Measurements from ENCODE around the gene GAK. TPM values are rescaled to one million over a fixed set of nuclear protein-coding genes. Genes with fewer than 3 reads are reported as not detected.
A peak's percentile ranks its signal among the peaks of the same experiment; 100 is the strongest.

The GAK gene
- total and polyA plus RNA-seq, 5 donors = 35.5 to 45.6 (median 39.4) TPM

- intact Hi-C loops (cut with DNase I) = no loop called here
- Histone ChIP-seq H3K9me3 (ENCODE audit: control insufficient read depth, low read length) (no peaks in the 10 kb centered on the region), H3K27ac (ENCODE audit: low read length) (no peak overlapping the region), H3K4me1 (ENCODE audit: control insufficient read depth, insufficient read depth, low read length) (no peaks in the 10 kb centered on the region), H3K4me3 (ENCODE audit: low read length) (no peak overlapping the region), H3K27me3 (ENCODE audit: control insufficient read depth, insufficient read depth) (no peaks in the 10 kb centered on the region)
- 87% methylated on average over 12 of the region's 12 CpGs for WGBS
- DNase-seq (peak in 2 of 3 donors; percentile 23 to 43), ATAC-seq (no peak)
Observed at GRCh38 chr4:899556-899906, 32.6 kb downstream of the GAK start.

- DNase-seq (peak in 2 of 3 donors; percentile 28 to 42), ATAC-seq (no peak)
- no peaks in the 10 kb centered on the region for H3K27me3 ChIP-seq (ENCODE audit: control insufficient read depth, insufficient read depth)
- H3K4me3 ChIP-seq (ENCODE audit: low read length) = no peak overlapping the region
- intact Hi-C loops (cut with DNase I) = no loop called here
- no peaks in the 10 kb centered on the region for H3K9me3 ChIP-seq (ENCODE audit: control insufficient read depth, low read length)
- no peaks in the 10 kb centered on the region for H3K4me1 ChIP-seq (ENCODE audit: control insufficient read depth, insufficient read depth, low read length)
- WGBS = 91% methylated on average over 27 of the region's 27 CpGs
- no peak overlapping the region for H3K27ac ChIP-seq (ENCODE audit: low read length)
Observed at GRCh38 chr4:898869-899555, 33.1 kb downstream of the GAK start.

GRCh38 chr4:898123-898522 is 34.0 kb downstream of the GAK start:
- Histone ChIP-seq H3K4me3 (ENCODE audit: low read length) (no peak overlapping the region), H3K27ac (ENCODE audit: low read length) (no peak overlapping the region), H3K27me3 (ENCODE audit: control insufficient read depth, insufficient read depth) (no peaks in the 10 kb centered on the region), H3K4me1 (ENCODE audit: control insufficient read depth, insufficient read depth, low read length) (no peaks in the 10 kb centered on the region), H3K9me3 (ENCODE audit: control insufficient read depth, low read length) (no peaks in the 10 kb centered on the region)
- ATAC-seq (no peak), DNase-seq (peak in 1 of 3 donors; percentile 33)
- WGBS = 92% methylated on average over 15 of the region's 15 CpGs
- intact Hi-C loops (cut with DNase I) = no loop called here

- Histone ChIP-seq H3K27me3 (ENCODE audit: control insufficient read depth, insufficient read depth) (no peaks in the 10 kb centered on the region), H3K4me1 (ENCODE audit: control insufficient read depth, insufficient read depth, low read length) (no peaks in the 10 kb centered on the region), H3K4me3 (ENCODE audit: low read length) (no peak overlapping the region), H3K27ac (ENCODE audit: low read length) (no peak overlapping the region), H3K9me3 (ENCODE audit: control insufficient read depth, low read length) (no peaks in the 10 kb centered on the region)
- peak in 2 of 3 donors; percentile 29 to 44 for DNase-seq
- intact Hi-C loops (cut with DNase I) = no loop called here
- ATAC-seq = no peak
- WGBS = 96% methylated on average over 20 of the region's 20 CpGs
Observed at GRCh38 chr4:896630-897029, 35.5 kb downstream of the GAK start.

GRCh38 chr4:896216-896615 is 35.9 kb downstream of the GAK start:
- Histone ChIP-seq H3K27me3 (ENCODE audit: control insufficient read depth, insufficient read depth) (no peaks in the 10 kb centered on the region), H3K4me3 (ENCODE audit: low read length) (no peak overlapping the region), H3K27ac (ENCODE audit: low read length) (no peak overlapping the region), H3K4me1 (ENCODE audit: control insufficient read depth, insufficient read depth, low read length) (no peaks in the 10 kb centered on the region), H3K9me3 (ENCODE audit: control insufficient read depth, low read length) (no peaks in the 10 kb centered on the region)
- intact Hi-C loops (cut with DNase I) = no loop called here
- ATAC-seq (no peak), DNase-seq (peak in 1 of 3 donors; percentile 38)
- 90% methylated on average over 13 of the region's 13 CpGs for WGBS

- no peak overlapping the region for H3K27ac ChIP-seq (ENCODE audit: low read length)
- H3K4me1 ChIP-seq (ENCODE audit: control insufficient read depth, insufficient read depth, low read length) = no peaks in the 10 kb centered on the region
- DNase-seq (peak in 2 of 3 donors; percentile 18 to 30), ATAC-seq (no peak)
- intact Hi-C loops (cut with DNase I) = no loop called here
- no peak overlapping the region for H3K4me3 ChIP-seq (ENCODE audit: low read length)
- H3K27me3 ChIP-seq (ENCODE audit: control insufficient read depth, insufficient read depth) = no peaks in the 10 kb centered on the region
- WGBS = 96% methylated on average over 16 of the region's 16 CpGs
- no peaks in the 10 kb centered on the region for H3K9me3 ChIP-seq (ENCODE audit: control insufficient read depth, low read length)
Observed at GRCh38 chr4:895596-895995, 36.5 kb downstream of the GAK start.

- Histone ChIP-seq H3K4me3 (ENCODE audit: low read length) (no peak overlapping the region), H3K9me3 (ENCODE audit: control insufficient read depth, low read length) (no peaks in the 10 kb centered on the region), H3K4me1 (ENCODE audit: control insufficient read depth, insufficient read depth, low read length) (no peaks in the 10 kb centered on the region), H3K27ac (ENCODE audit: low read length) (no peak overlapping the region), H3K27me3 (ENCODE audit: control insufficient read depth, insufficient read depth) (no peaks in the 10 kb centered on the region)
- ATAC-seq = no peak
- 94% methylated on average over 40 of the region's 40 CpGs for WGBS
- intact Hi-C loops (cut with DNase I) = no loop called here
- DNase-seq = peak in 2 of 3 donors; percentile 44 to 53
Observed at GRCh38 chr4:893995-894705, 38.0 kb downstream of the GAK start.

GRCh38 chr4:893276-893994 is 38.7 kb downstream of the GAK start:
- no peak for ATAC-seq

GRCh38 chr4:892780-893179 is 39.3 kb downstream of the GAK start:
- H3K9me3 ChIP-seq (ENCODE audit: control insufficient read depth, low read length) = no peaks in the 10 kb centered on the region
- intact Hi-C loops (cut with DNase I) = no loop called here
- ATAC-seq (no peak), DNase-seq (peak in 1 of 3 donors; percentile 14)
- WGBS = 93% methylated on average over 10 of the region's 10 CpGs
- no peaks in the 10 kb centered on the region for H3K4me1 ChIP-seq (ENCODE audit: control insufficient read depth, insufficient read depth, low read length)
- no peaks in the 10 kb centered on the region for H3K27me3 ChIP-seq (ENCODE audit: control insufficient read depth, insufficient read depth)
- no peak overlapping the region for H3K4me3 ChIP-seq (ENCODE audit: low read length)
- H3K27ac ChIP-seq (ENCODE audit: low read length) = no peak overlapping the region

More at GRCh38 chr4:893276-893994, 38.7 kb downstream of the GAK start:
- 96% methylated on average over 41 of the region's 41 CpGs for WGBS
- H3K27ac ChIP-seq (ENCODE audit: low read length) = no peak overlapping the region
- H3K27me3 ChIP-seq (ENCODE audit: control insufficient read depth, insufficient read depth) = no peaks in the 10 kb centered on the region
- H3K4me3 ChIP-seq (ENCODE audit: low read length) = no peak overlapping the region
- intact Hi-C loops (cut with DNase I) = no loop called here
- no peaks in the 10 kb centered on the region for H3K4me1 ChIP-seq (ENCODE audit: control insufficient read depth, insufficient read depth, low read length)
- DNase-seq = peak in 2 of 3 donors; percentile 43 to 60
- no peaks in the 10 kb centered on the region for H3K9me3 ChIP-seq (ENCODE audit: control insufficient read depth, low read length)

- intact Hi-C loops (cut with DNase I) = no loop called here
- WGBS = 89% methylated on average over 10 of the region's 10 CpGs
Observed at GRCh38 chr4:891747-892146, 40.4 kb downstream of the GAK start.

More at GRCh38 chr4:891747-892146, 40.4 kb downstream of the GAK start:
- ATAC-seq (no peak), DNase-seq (peak in 1 of 3 donors; percentile 41)
- Histone ChIP-seq H3K27ac (ENCODE audit: low read length) (no peak overlapping the region), H3K4me3 (ENCODE audit: low read length) (no peak overlapping the region), H3K9me3 (ENCODE audit: control insufficient read depth, low read length) (no peaks in the 10 kb centered on the region), H3K27me3 (ENCODE audit: control insufficient read depth, insufficient read depth) (no peaks in the 10 kb centered on the region), H3K4me1 (ENCODE audit: control insufficient read depth, insufficient read depth, low read length) (no peaks in the 10 kb centered on the region)

Measured in right cardiac atrium (tissue), 5 donors.